ENCODE measurements around the gene C5. TPM values are rescaled to one million over a fixed set of nuclear protein-coding genes. Genes with fewer than 3 reads are reported as not detected.
A peak's percentile ranks its signal among the peaks of the same experiment; 100 is the strongest.

Gene C5
- total RNA-seq, 1 experiment from 2014 or later = 4.2 TPM

GRCh38 chr9:120923620-120924328 lies 126.3 kb downstream of the C5 start:
- intact Hi-C loops (cut with micrococcal nuclease) = no loop called here
- Mint-ChIP-seq H3K4me1 (ENCODE audit: insufficient read depth, unreplicated experiment) (peaks cover 15% of the 10 kb centered on the region), H3K27me3 (ENCODE audit: insufficient read depth, unreplicated experiment) (no peaks in the 10 kb centered on the region), H3K9me3 (ENCODE audit: unreplicated experiment) (no peaks in the 10 kb centered on the region), H3K36me3 (ENCODE audit: insufficient read depth, unreplicated experiment) (no peaks in the 10 kb centered on the region), H3K4me3 (ENCODE audit: unreplicated experiment) (no peak overlapping the region), H3K27ac (ENCODE audit: low read depth, unreplicated experiment) (no peak overlapping the region)
- ChIA-PET CTCF (interaction anchor here (1.0 kb wide), 1 partner anchor 10 kb away, joined by 3 read pairs; no protein-coding TSS in a partner anchor), POLR2A (interaction anchor here (0.8 to 1.8 kb wide), 3 partner anchors 8 to 10 kb away, joined by 3 to 4 read pairs (median 4); no protein-coding TSS in a partner anchor)
- BruUV-seq (replicated peaks) = no TSS peak
- TF ChIP-seq CTCF (IDR thresholded peaks at IDR 0.05; ENCODE audit: unreplicated experiment) = no peak
- no peak for DNase-seq (ENCODE audit: unreplicated experiment)

- ChIA-PET POLR2A (interaction anchor here (0.6 to 1.8 kb wide), 2 partner anchors 10 kb away, joined by 3 to 4 read pairs; no protein-coding TSS in a partner anchor), CTCF (interaction anchor here (0.8 kb wide), 1 partner anchor 12 kb away, joined by 3 read pairs; no protein-coding TSS in a partner anchor)
- DNase-seq (ENCODE audit: unreplicated experiment) = no peak
- no TSS peak for BruUV-seq (replicated peaks)
- H3K4me1 Mint-ChIP-seq (ENCODE audit: insufficient read depth, unreplicated experiment) = peaks cover 10% of the 10 kb centered on the region
- H3K27ac Mint-ChIP-seq (ENCODE audit: low read depth, unreplicated experiment) = no peak overlapping the region
- H3K36me3 Mint-ChIP-seq (ENCODE audit: insufficient read depth, unreplicated experiment) = no peaks in the 10 kb centered on the region
- TF ChIP-seq CTCF (IDR thresholded peaks at IDR 0.05; ENCODE audit: unreplicated experiment) = no peak
- no peaks in the 10 kb centered on the region for H3K27me3 Mint-ChIP-seq (ENCODE audit: insufficient read depth, unreplicated experiment)
- H3K9me3 Mint-ChIP-seq (ENCODE audit: unreplicated experiment) = no peaks in the 10 kb centered on the region
- no peak overlapping the region for H3K4me3 Mint-ChIP-seq (ENCODE audit: unreplicated experiment)
- intact Hi-C loops (cut with micrococcal nuclease) = no loop called here
Measured at GRCh38 chr9:120922404-120923195, 127.5 kb downstream of the C5 start.

- ChIA-PET CTCF (interaction anchor here (0.8 to 3.3 kb wide), 2 partner anchors 13 to 14 kb away, joined by 3 to 23 read pairs; no protein-coding TSS in a partner anchor), POLR2A (interaction anchor here (0.6 kb wide), 1 partner anchor 11 kb away, joined by 3 read pairs; no protein-coding TSS in a partner anchor)
- BruUV-seq (replicated peaks) = no TSS peak
- intact Hi-C loops (cut with micrococcal nuclease) = no loop called here
- Mint-ChIP-seq H3K9me3 (ENCODE audit: unreplicated experiment) (no peaks in the 10 kb centered on the region), H3K4me3 (ENCODE audit: unreplicated experiment) (no peak overlapping the region), H3K27me3 (ENCODE audit: insufficient read depth, unreplicated experiment) (no peaks in the 10 kb centered on the region), H3K27ac (ENCODE audit: low read depth, unreplicated experiment) (no peak overlapping the region), H3K4me1 (ENCODE audit: insufficient read depth, unreplicated experiment) (peaks cover 14% of the 10 kb centered on the region), H3K36me3 (ENCODE audit: insufficient read depth, unreplicated experiment) (peaks cover 3% of the 10 kb centered on the region)
- no peak for DNase-seq (ENCODE audit: unreplicated experiment)
- TF ChIP-seq CTCF (IDR thresholded peaks at IDR 0.05; ENCODE audit: unreplicated experiment) = no peak
Measured at GRCh38 chr9:120921661-120922181, 128.4 kb downstream of the C5 start.

GRCh38 chr9:120920806-120921178 lies 129.3 kb downstream of the C5 start:
- no peak for TF ChIP-seq CTCF (IDR thresholded peaks at IDR 0.05; ENCODE audit: unreplicated experiment)
- intact Hi-C loops (cut with micrococcal nuclease) = no loop called here
- no peaks in the 10 kb centered on the region for H3K9me3 Mint-ChIP-seq (ENCODE audit: unreplicated experiment)
- peak overlapping the region; percentile 47 for H3K27ac Mint-ChIP-seq (ENCODE audit: low read depth, unreplicated experiment)
- H3K4me1 Mint-ChIP-seq (ENCODE audit: insufficient read depth, unreplicated experiment) = peaks cover 19% of the 10 kb centered on the region
- ChIA-PET POLR2A (interaction anchor here (1.5 kb wide), 1 partner anchor 14 kb away, joined by 9 read pairs; no protein-coding TSS in a partner anchor), CTCF (interaction anchor here (0.6 to 3.3 kb wide), 4 partner anchors 8 to 202 kb away, joined by 3 to 23 read pairs (median 3); no protein-coding TSS in a partner anchor)
- no peak for DNase-seq (ENCODE audit: unreplicated experiment)
- no peaks in the 10 kb centered on the region for H3K27me3 Mint-ChIP-seq (ENCODE audit: insufficient read depth, unreplicated experiment)
- peaks cover 6% of the 10 kb centered on the region for H3K36me3 Mint-ChIP-seq (ENCODE audit: insufficient read depth, unreplicated experiment)
- BruUV-seq (replicated peaks) = no TSS peak
- H3K4me3 Mint-ChIP-seq (ENCODE audit: unreplicated experiment) = no peak overlapping the region
